ENCODE data around the gene BCL2L11.
"Not testable (repeated sequence)": the region's sequence is repeated elsewhere in the genome, so short reads cannot be mapped to it uniquely, and the experiment has no call there.

Gene BCL2L11

GRCh38 chr2:111120253-111121027 is at the start of gene BCL2L11:
Gene BCL2L11, plus strand, starts transcription at chr2:111120914. Its CDS starts 2,832 bp downstream, at chr2:111123746.
- Histone ChIP-seq H3K27ac (ENCODE audit: low read depth, low read length) (peak within 1 kb of the TSS; percentile 64), H3K4me3 (ENCODE audit: low read depth, low read length) (peak within 1 kb of the TSS; percentile 86), H3K27me3 (ENCODE audit: control insufficient read depth, insufficient read depth, low read length) (peaks cover 51% of the 10 kb centered on the region), H3K9me3 (ENCODE audit: control insufficient read depth, insufficient read depth, low read length) (no peaks in the 10 kb centered on the region), H3K36me3 (ENCODE audit: control insufficient read depth, insufficient read depth, low read length) (peaks cover 17% of the 10 kb centered on the region), H3K4me1 (ENCODE audit: control insufficient read depth, insufficient read depth, low read length) (peaks cover 13% of the 10 kb centered on the region), H3K9ac (ENCODE audit: low read depth, low read length) (peak within 1 kb of the TSS; percentile 68)

- Histone ChIP-seq H3K4me1 (ENCODE audit: control insufficient read depth, insufficient read depth, low read length) (peaks cover 4% of the 10 kb centered on the region; the same call in 1 of the 2 replicates), H3K36me3 (ENCODE audit: control insufficient read depth, insufficient read depth, low read length) (no peaks in the 10 kb centered on the region; the same call in 1 of the 2 replicates), H3K27ac (ENCODE audit: low read depth, low read length) (no peak overlapping the region), H3K4me3 (ENCODE audit: low read depth, low read length) (no peak overlapping the region), H3K9ac (ENCODE audit: low read depth, low read length) (no peak overlapping the region), H3K9me3 (ENCODE audit: control insufficient read depth, insufficient read depth, low read length) (peaks cover 18% of the 10 kb centered on the region), H3K27me3 (ENCODE audit: control insufficient read depth, insufficient read depth, low read length) (no peaks in the 10 kb centered on the region)
Measured at GRCh38 chr2:111071600-111072171, 49.0 kb upstream of the BCL2L11 start.

- H3K9me3 ChIP-seq (ENCODE audit: control insufficient read depth, insufficient read depth, low read length), result peaks cover 18% of the 10 kb centered on the region
- no peak overlapping the region for H3K27ac ChIP-seq (ENCODE audit: low read depth, low read length)
- H3K27me3 ChIP-seq (ENCODE audit: control insufficient read depth, insufficient read depth, low read length), result no peaks in the 10 kb centered on the region
- no peak overlapping the region for H3K9ac ChIP-seq (ENCODE audit: low read depth, low read length)
- H3K36me3 ChIP-seq (ENCODE audit: control insufficient read depth, insufficient read depth, low read length), result no peaks in the 10 kb centered on the region; the same call in 1 of the 2 replicates
- H3K4me1 ChIP-seq (ENCODE audit: control insufficient read depth, insufficient read depth, low read length), result peaks cover 4% of the 10 kb centered on the region; the same call in 1 of the 2 replicates
- no peak overlapping the region for H3K4me3 ChIP-seq (ENCODE audit: low read depth, low read length)
Measured at GRCh38 chr2:111072220-111072871, 48.4 kb upstream of the BCL2L11 start.

- H3K4me3 ChIP-seq (ENCODE audit: low read depth, low read length); H3K36me3 ChIP-seq (ENCODE audit: control insufficient read depth, insufficient read depth, low read length); H3K27ac ChIP-seq (ENCODE audit: low read depth, low read length); H3K9ac ChIP-seq (ENCODE audit: low read depth, low read length); H3K27me3 ChIP-seq (ENCODE audit: control insufficient read depth, insufficient read depth, low read length); H3K9me3 ChIP-seq (ENCODE audit: control insufficient read depth, insufficient read depth, low read length); H3K4me1 ChIP-seq (ENCODE audit: control insufficient read depth, insufficient read depth, low read length): not testable (repeated sequence)
Measured at GRCh38 chr2:111082659-111083058, 38.1 kb upstream of the BCL2L11 start.

- H3K27me3 ChIP-seq (ENCODE audit: control insufficient read depth, insufficient read depth, low read length), result no peaks in the 10 kb centered on the region
Measured at GRCh38 chr2:111091811-111092211, 28.9 kb upstream of the BCL2L11 start.

GRCh38 chr2:111094691-111095090 is 26.0 kb upstream of the BCL2L11 start:
- H3K27ac ChIP-seq (ENCODE audit: low read depth, low read length), result no peak overlapping the region
- no peaks in the 10 kb centered on the region for H3K36me3 ChIP-seq (ENCODE audit: control insufficient read depth, insufficient read depth, low read length)
- H3K27me3 ChIP-seq (ENCODE audit: control insufficient read depth, insufficient read depth, low read length), result no peaks in the 10 kb centered on the region
- H3K9me3 ChIP-seq (ENCODE audit: control insufficient read depth, insufficient read depth, low read length), result no peaks in the 10 kb centered on the region
- no peak overlapping the region for H3K4me3 ChIP-seq (ENCODE audit: low read depth, low read length)
- H3K9ac ChIP-seq (ENCODE audit: low read depth, low read length), result no peak overlapping the region
- H3K4me1 ChIP-seq (ENCODE audit: control insufficient read depth, insufficient read depth, low read length), result 0 out of 2 replicates have a peak, but pooled peaks cover under 1% of the 10 kb centered on the region

More at GRCh38 chr2:111091811-111092211, 28.9 kb upstream of the BCL2L11 start:
- Histone ChIP-seq H3K27ac (ENCODE audit: low read depth, low read length) (no peak overlapping the region), H3K9me3 (ENCODE audit: control insufficient read depth, insufficient read depth, low read length) (no peaks in the 10 kb centered on the region), H3K9ac (ENCODE audit: low read depth, low read length) (no peak overlapping the region), H3K4me3 (ENCODE audit: low read depth, low read length) (no peak overlapping the region), H3K36me3 (ENCODE audit: control insufficient read depth, insufficient read depth, low read length) (no peaks in the 10 kb centered on the region), H3K4me1 (ENCODE audit: control insufficient read depth, insufficient read depth, low read length) (no peaks in the 10 kb centered on the region)

- H3K4me1 ChIP-seq (ENCODE audit: control insufficient read depth, insufficient read depth, low read length), result peaks cover 4% of the 10 kb centered on the region; the same call in 1 of the 2 replicates
- H3K27me3 ChIP-seq (ENCODE audit: control insufficient read depth, insufficient read depth, low read length), result no peaks in the 10 kb centered on the region
- H3K9ac ChIP-seq (ENCODE audit: low read depth, low read length), result no peak overlapping the region
- no peak overlapping the region for H3K4me3 ChIP-seq (ENCODE audit: low read depth, low read length)
- no peaks in the 10 kb centered on the region for H3K36me3 ChIP-seq (ENCODE audit: control insufficient read depth, insufficient read depth, low read length)
- no peaks in the 10 kb centered on the region for H3K9me3 ChIP-seq (ENCODE audit: control insufficient read depth, insufficient read depth, low read length)
- no peak overlapping the region for H3K27ac ChIP-seq (ENCODE audit: low read depth, low read length)
Measured at GRCh38 chr2:111095434-111095833, 25.3 kb upstream of the BCL2L11 start.

GRCh38 chr2:111099402-111099801 is 21.3 kb upstream of the BCL2L11 start:
- H3K36me3 ChIP-seq (ENCODE audit: control insufficient read depth, insufficient read depth, low read length), result no peaks in the 10 kb centered on the region
- H3K27ac ChIP-seq (ENCODE audit: low read depth, low read length), result no peak overlapping the region
- no peaks in the 10 kb centered on the region for H3K27me3 ChIP-seq (ENCODE audit: control insufficient read depth, insufficient read depth, low read length)
- no peak overlapping the region for H3K9ac ChIP-seq (ENCODE audit: low read depth, low read length)
- H3K9me3 ChIP-seq (ENCODE audit: control insufficient read depth, insufficient read depth, low read length), result no peaks in the 10 kb centered on the region
- no peak overlapping the region for H3K4me3 ChIP-seq (ENCODE audit: low read depth, low read length)
- H3K4me1 ChIP-seq (ENCODE audit: control insufficient read depth, insufficient read depth, low read length), result peaks cover 4% of the 10 kb centered on the region; the same call in 1 of the 2 replicates

- no peaks in the 10 kb centered on the region for H3K36me3 ChIP-seq (ENCODE audit: control insufficient read depth, insufficient read depth, low read length)
- peaks cover 4% of the 10 kb centered on the region; the same call in 1 of the 2 replicates for H3K4me1 ChIP-seq (ENCODE audit: control insufficient read depth, insufficient read depth, low read length)
- no peaks in the 10 kb centered on the region for H3K9me3 ChIP-seq (ENCODE audit: control insufficient read depth, insufficient read depth, low read length)
- H3K27ac ChIP-seq (ENCODE audit: low read depth, low read length), result no peak overlapping the region
- no peak overlapping the region for H3K9ac ChIP-seq (ENCODE audit: low read depth, low read length)
- no peak overlapping the region for H3K4me3 ChIP-seq (ENCODE audit: low read depth, low read length)
- no peaks in the 10 kb centered on the region for H3K27me3 ChIP-seq (ENCODE audit: control insufficient read depth, insufficient read depth, low read length)
Measured at GRCh38 chr2:111100087-111100764, 20.5 kb upstream of the BCL2L11 start.

GRCh38 chr2:111100765-111101162 is 19.9 kb upstream of the BCL2L11 start:
- H3K4me3 ChIP-seq (ENCODE audit: low read depth, low read length), result no peak overlapping the region
- H3K9me3 ChIP-seq (ENCODE audit: control insufficient read depth, insufficient read depth, low read length), result no peaks in the 10 kb centered on the region
- H3K27me3 ChIP-seq (ENCODE audit: control insufficient read depth, insufficient read depth, low read length), result no peaks in the 10 kb centered on the region
- no peak overlapping the region for H3K9ac ChIP-seq (ENCODE audit: low read depth, low read length)
- H3K27ac ChIP-seq (ENCODE audit: low read depth, low read length), result no peak overlapping the region
- peaks cover 4% of the 10 kb centered on the region; the same call in 1 of the 2 replicates for H3K4me1 ChIP-seq (ENCODE audit: control insufficient read depth, insufficient read depth, low read length)
- no peaks in the 10 kb centered on the region for H3K36me3 ChIP-seq (ENCODE audit: control insufficient read depth, insufficient read depth, low read length)

All from HUES48 (cell line).